ENCODE measurements around the gene CLSTN1. TPM values are rescaled to one million over a fixed set of nuclear protein-coding genes. Genes with fewer than 3 reads are reported as not detected.
"Not testable (repeated sequence)": the region's sequence is repeated elsewhere in the genome, so short reads cannot be mapped to it uniquely, and the experiment has no call there.

Gene CLSTN1
- polyA plus RNA-seq, 1 of the 3 experiments (the other 2 are of a cell fraction) = 59.6 TPM

DNA sequence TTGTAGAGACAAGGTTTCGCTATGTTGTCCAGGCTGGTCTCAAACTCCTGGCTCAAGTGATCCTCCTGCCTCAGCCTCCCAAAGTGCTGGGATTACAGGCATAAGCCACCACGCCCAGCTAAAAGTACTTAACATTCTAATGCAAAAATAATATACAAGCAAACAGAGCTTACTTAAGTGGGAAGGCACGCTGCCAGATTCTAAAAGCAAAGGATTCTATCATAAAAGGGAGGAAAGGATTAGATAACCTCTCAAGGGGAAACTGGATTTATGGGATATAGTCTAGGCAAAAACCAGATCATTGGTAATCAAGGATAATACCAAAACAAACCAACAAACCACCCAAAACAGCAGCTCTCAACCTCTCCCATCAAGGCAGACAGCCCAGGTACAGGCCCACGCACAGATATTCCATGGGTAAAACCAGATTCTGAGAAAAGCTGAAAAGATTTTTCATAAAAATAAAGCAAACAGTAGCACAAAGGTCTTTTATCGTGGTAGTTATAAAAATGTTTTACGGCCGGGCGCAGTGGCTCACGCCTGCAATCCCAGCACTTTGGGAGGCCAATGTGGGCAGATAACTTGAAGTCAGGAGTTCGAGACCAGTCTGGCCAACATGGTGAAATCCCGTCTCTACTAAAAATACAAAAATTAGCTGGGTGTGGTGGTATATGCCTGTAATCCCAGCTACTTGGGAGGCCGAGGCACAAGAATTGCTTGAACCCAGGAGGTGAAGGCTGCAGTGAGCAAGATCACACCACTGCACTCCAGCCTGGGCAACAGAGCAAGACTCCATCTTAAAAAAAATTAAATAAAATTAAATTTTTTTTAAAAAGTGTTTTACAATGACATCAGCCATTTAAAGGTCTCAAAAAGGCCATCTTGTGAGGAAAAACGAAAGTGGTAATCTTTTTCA lies 20.5 kb downstream of the CLSTN1 start:
- H3K27ac ChIP-seq (ENCODE audit: low read depth in 2 of 2, low read length in 1 of 2); H3K4me2 ChIP-seq; DNase-seq; H3K9ac ChIP-seq; H3K4me1 ChIP-seq (ENCODE audit: control insufficient read depth in 1 of 2, insufficient read depth in 2 of 2, low read depth in 1 of 2, low read length in 1 of 2); H3K9me2 ChIP-seq; H3K4me3 ChIP-seq (ENCODE audit: low read depth in 2 of 2, low read length in 1 of 2); H3K27me3 ChIP-seq (ENCODE audit: insufficient read depth); H3K9me3 ChIP-seq; POLR2A ChIA-PET; H2AFZ ChIP-seq (ENCODE audit: low read depth); H3F3A ChIP-seq (replicated peaks; ENCODE audit: insufficient read depth); H3K36me3 ChIP-seq (replicated peaks in 1 of 2; ENCODE audit: control insufficient read depth in 1 of 2, insufficient read depth in 2 of 2, low read length in 1 of 2): not testable (repeated sequence)
- WGBS (ENCODE audit: low lambda C conversion rate) = 95% methylated on average over 13 of the region's 13 CpGs
- Histone ChIP-seq H4K20me1 (ENCODE audit: insufficient read depth) (peaks cover 34% of the 10 kb centered on the region), H3K79me2 (ENCODE audit: insufficient read depth) (peaks cover 81% of the 10 kb centered on the region)
- CTCF ChIA-PET = interaction anchor here (1.5 to 1.9 kb wide), 3 partner anchors 9 to 19 kb away, joined by 3 to 7 read pairs (median 4); no protein-coding TSS in a partner anchor

DNA sequence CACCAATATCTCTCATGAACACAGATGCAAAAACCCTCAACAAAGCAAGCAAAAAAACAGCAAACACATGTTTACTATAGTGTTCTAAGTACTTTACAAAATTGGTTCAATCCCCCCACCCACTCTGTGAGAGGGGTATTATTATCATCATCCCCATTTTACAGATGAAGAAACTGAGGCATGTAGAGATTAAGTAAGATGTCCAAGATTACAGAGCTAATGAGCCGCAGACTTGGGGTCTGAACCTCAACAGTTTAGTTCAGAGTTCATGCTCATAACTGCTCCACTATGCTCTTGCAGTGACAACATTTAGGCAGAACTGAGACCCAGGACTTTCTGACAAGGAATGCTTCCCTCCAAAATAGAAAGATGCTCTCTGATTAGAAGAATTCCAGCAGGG lies 21.9 kb downstream of the CLSTN1 start:
- CTCF ChIA-PET = interaction anchor here (1.9 kb wide), 1 partner anchor 8 kb away, joined by 4 read pairs; no protein-coding TSS in a partner anchor

DNA sequence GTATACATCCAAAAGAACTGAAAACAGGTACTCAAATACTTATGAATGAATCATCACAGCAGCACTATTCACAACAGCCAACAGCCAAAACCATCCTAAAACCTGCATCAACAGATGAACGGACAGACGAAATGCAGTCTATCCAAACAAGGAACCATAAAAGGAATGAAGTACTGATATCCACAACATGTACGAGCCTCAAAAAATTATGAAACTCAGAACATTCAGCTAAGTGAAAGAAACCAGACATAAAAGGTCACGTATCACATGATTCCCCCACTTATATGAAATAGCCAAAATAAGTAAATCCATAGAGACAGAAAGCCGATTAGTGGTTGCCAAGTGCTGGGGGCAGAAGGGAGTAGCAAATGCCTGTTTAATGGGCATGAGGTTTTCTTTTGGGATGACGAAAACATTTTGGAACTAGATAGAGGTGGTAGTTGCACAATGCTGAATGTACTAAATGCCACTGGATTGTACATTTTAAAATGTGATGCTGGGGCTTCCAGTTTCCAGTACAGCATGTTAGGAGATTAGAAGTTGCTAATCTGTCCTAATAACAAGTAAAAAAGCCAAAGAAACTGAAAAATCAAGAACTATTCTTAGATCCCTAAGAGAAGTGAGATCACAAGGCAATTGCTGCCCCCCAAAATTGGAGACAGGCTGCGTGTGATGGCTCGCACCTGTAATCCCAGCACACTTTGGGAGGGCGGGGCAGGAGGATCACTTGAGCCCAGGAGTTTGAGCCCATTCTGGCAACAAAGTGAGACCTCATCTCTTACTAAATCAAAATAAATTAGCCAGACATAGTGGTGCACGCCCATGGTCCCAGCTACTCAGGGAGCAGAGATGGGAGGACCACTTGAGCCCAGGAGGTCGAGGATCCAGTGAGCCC lies 25.3 kb downstream of the CLSTN1 start:
- CTCF ChIA-PET = interaction anchor here (2.5 kb wide), 1 partner anchor 14 kb away, joined by 10 read pairs; no protein-coding TSS in a partner anchor
- TF ChIP-seq ELF1 (IDR thresholded peaks at IDR 0.05) (no peak), FOSL2 (IDR thresholded peaks at IDR 0.05; ENCODE audit: borderline replicate concordance, low read depth) (no peak)
- Histone ChIP-seq H3K9ac (no peak overlapping the region), H3K36me3 (replicated peaks in 1 of 2; ENCODE audit: control insufficient read depth in 1 of 2, insufficient read depth in 2 of 2, low read length in 1 of 2) (no peaks in the 10 kb centered on the region), H3K9me2 (no peaks in the 10 kb centered on the region), H3K27me3 (ENCODE audit: insufficient read depth) (no peaks in the 10 kb centered on the region), H3F3A (replicated peaks; ENCODE audit: insufficient read depth) (no peaks in the 10 kb centered on the region), H3K9me3 (no peaks in the 10 kb centered on the region), H3K4me2 (no peak overlapping the region), H3K4me1 (ENCODE audit: control insufficient read depth in 1 of 2, insufficient read depth in 2 of 2, low read depth in 1 of 2, low read length in 1 of 2) (peaks cover 0 to 6% of the 10 kb centered on the region in 2 experiments; a peak in 2 of 4 replicates), H3K4me3 (ENCODE audit: low read depth in 2 of 2, low read length in 1 of 2) (no peak overlapping the region), H3K27ac (ENCODE audit: low read depth in 2 of 2, low read length in 1 of 2) (no peak overlapping the region), H3K79me2 (ENCODE audit: insufficient read depth) (peaks cover 82% of the 10 kb centered on the region), H2AFZ (ENCODE audit: low read depth) (no peak overlapping the region), H4K20me1 (ENCODE audit: insufficient read depth) (peaks cover 58% of the 10 kb centered on the region)
- no peak for DNase-seq
- WGBS (ENCODE audit: low lambda C conversion rate) = 80% methylated on average over 11 of the region's 11 CpGs
- POLR2A ChIA-PET = no interaction called here

More for the DNA sequence above, 21.9 kb downstream of the CLSTN1 start:
- Histone ChIP-seq H3K9me2 (no peaks in the 10 kb centered on the region), H4K20me1 (ENCODE audit: insufficient read depth) (peaks cover 46% of the 10 kb centered on the region), H3K36me3 (replicated peaks in 1 of 2; ENCODE audit: control insufficient read depth in 1 of 2, insufficient read depth in 2 of 2, low read length in 1 of 2) (no peaks in the 10 kb centered on the region), H3K79me2 (ENCODE audit: insufficient read depth) (peaks cover 79% of the 10 kb centered on the region), H2AFZ (ENCODE audit: low read depth) (no peak overlapping the region), H3K27me3 (ENCODE audit: insufficient read depth) (no peaks in the 10 kb centered on the region), H3K9ac (no peak overlapping the region), H3K4me2 (no peak overlapping the region), H3F3A (replicated peaks; ENCODE audit: insufficient read depth) (peaks cover 3% of the 10 kb centered on the region), H3K4me3 (ENCODE audit: low read depth in 2 of 2, low read length in 1 of 2) (no peak overlapping the region), H3K9me3 (no peaks in the 10 kb centered on the region), H3K4me1 (ENCODE audit: control insufficient read depth in 1 of 2, insufficient read depth in 2 of 2, low read depth in 1 of 2, low read length in 1 of 2) (peaks cover 0 to 2% of the 10 kb centered on the region in 2 experiments; a peak in 2 of 4 replicates), H3K27ac (ENCODE audit: low read depth in 2 of 2, low read length in 1 of 2) (no peak overlapping the region)
- no peak for TF ChIP-seq YY1 (IDR thresholded peaks at IDR 0.05; ENCODE audit: low read depth)
- TF ChIP-seq, protein P1, sequence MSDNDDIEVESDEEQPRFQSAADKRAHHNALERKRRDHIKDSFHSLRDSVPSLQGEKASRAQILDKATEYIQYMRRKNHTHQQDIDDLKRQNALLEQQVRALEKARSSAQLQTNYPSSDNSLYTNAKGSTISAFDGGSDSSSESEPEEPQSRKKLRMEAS (IDR thresholded peaks at IDR 0.05; ENCODE audit: low read depth) = no peak
- no peak for TF ChIP-seq CHD2 (IDR thresholded peaks at IDR 0.05; ENCODE audit: low read length, partially characterized antibody)
- TF ChIP-seq, protein P2, sequence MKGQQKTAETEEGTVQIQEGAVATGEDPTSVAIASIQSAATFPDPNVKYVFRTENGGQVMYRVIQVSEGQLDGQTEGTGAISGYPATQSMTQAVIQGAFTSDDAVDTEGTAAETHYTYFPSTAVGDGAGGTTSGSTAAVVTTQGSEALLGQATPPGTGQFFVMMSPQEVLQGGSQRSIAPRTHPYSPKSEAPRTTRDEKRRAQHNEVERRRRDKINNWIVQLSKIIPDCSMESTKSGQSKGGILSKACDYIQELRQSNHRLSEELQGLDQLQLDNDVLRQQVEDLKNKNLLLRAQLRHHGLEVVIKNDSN (IDR thresholded peaks at IDR 0.05; ENCODE audit: borderline replicate concordance, low read depth) = no peak
- TF ChIP-seq EP300 (IDR thresholded peaks at IDR 0.05; ENCODE audit: borderline replicate concordance in 1 of 2, low read depth in 1 of 2, low read length in 1 of 2) = no peak
- TF ChIP-seq GATA2 (CRISPR knock-in tag; IDR thresholded peaks at IDR 0.05) = no peak
- no peak for DNase-seq
- WGBS (ENCODE audit: low lambda C conversion rate) = 100% methylated on average over 1 of the region's 1 CpG
- POLR2A ChIA-PET = no interaction called here

Measured in SK-N-SH (cell line).